Smooth muscle cell (in vitro differentiated cells): ENCODE results near the gene TRIM65. TPM values are rescaled to one million over a fixed set of nuclear protein-coding genes. Genes with fewer than 3 reads are reported as not detected.
A peak's percentile ranks its signal among the peaks of the same experiment; 100 is the strongest.

Source experiments
- DNase-seq: peaks from one replicate; lab custom pipeline; 2025; ENCODE audit not compliant: unreplicated experiment; lab: John Stamatoyannopoulos, UW
- H2AFZ ChIP-seq: fragments of 200-600 bp; sonication (generic); 2 replicates; pipeline ENCODE4 v1.6.0; 2016; ENCODE audit warnings: antibody characterized with exemption, low read depth, mild to moderate bottlenecking
- H3F3A ChIP-seq: fragments of 200-600 bp; sonication (generic); 2 replicates; pipeline ENCODE4 v1.6.0; 2017; ENCODE audit warnings: antibody characterized with exemption, low read depth
- H3K27ac ChIP-seq: fragments of 200-600 bp; sonication (generic); 2 replicates; pipeline ENCODE4 v1.5.1; 2016; ENCODE audit warnings: low read depth, mild to moderate bottlenecking
- H3K27me3 ChIP-seq: fragments of 200-600 bp; sonication (generic); 2 replicates; pipeline ENCODE4 v1.6.1; 2016; ENCODE audit warnings: low read depth, mild to moderate bottlenecking
- H3K36me3 ChIP-seq: fragments of 200-600 bp; sonication (generic); 2 replicates; pipeline ENCODE4 v1.5.1; 2016; ENCODE audit warnings: low read depth
- H3K4me1 ChIP-seq: fragments of 200-600 bp; sonication (generic); 2 replicates; pipeline ENCODE4 v1.5.1; 2016; ENCODE audit warnings: low read depth
- H3K4me2 ChIP-seq: fragments of 200-600 bp; sonication (generic); 2 replicates; pipeline ENCODE4 v1.6.0; 2016; ENCODE audit warnings: mild to moderate bottlenecking
- H3K4me3 ChIP-seq: fragments of 200-600 bp; sonication (generic); 2 replicates; pipeline ENCODE4 v1.5.1; 2016; ENCODE audit warnings: mild to moderate bottlenecking
- H3K79me2 ChIP-seq: fragments of 200-600 bp; sonication (generic); 2 replicates; pipeline ENCODE4 v1.6.0; 2016; ENCODE audit warnings: low read depth, mild to moderate bottlenecking
- H3K9ac ChIP-seq: fragments of 200-600 bp; sonication (generic); 2 replicates; pipeline ENCODE4 v1.6.0; 2016; ENCODE audit warnings: low read depth
- H3K9me3 ChIP-seq: fragments of 200-600 bp; sonication (generic); replicated peaks from 2 replicates; pipeline ENCODE4 v1.5.1; 2016; ENCODE audit warnings: low read depth
- H4K20me1 ChIP-seq: fragments of 200-600 bp; sonication (generic); 2 replicates; pipeline ENCODE4 v1.6.0; 2016; ENCODE audit warnings: low read depth
- CTCF ChIP-seq: fragments of 200-600 bp; sonication (generic); IDR thresholded peaks from 2 replicates; pipeline ENCODE4 v1.5.1; 2017; ENCODE audit warnings: borderline replicate concordance, mild to moderate bottlenecking, antibody characterized with exemption; ENCODE audit not compliant: insufficient read depth, poor library complexity, severe bottlenecking
- WGBS: methylation state at CpG from one replicate; pipeline ENCODE4 v1.1.7; 2016; ENCODE audit warnings: low lambda C conversion rate; 5-methylcytosine and 5-hydroxymethylcytosine counted together
- polyA plus RNA-seq: library from polyadenylated mRNA; unstranded; fragments of >200 nt; fragmentation: Nextera tagmentation; extraction: Ambion mirVana; gene quantifications from 2 replicates; pipeline ENCODE4 v1.2.1, GENCODE V29; 2016
- total RNA-seq: library from RNA; depleted of rRNA; stranded (reverse); fragments of >200 nt; gene quantifications from 2 replicates; pipeline ENCODE4 v1.2.3, GENCODE V29; 2014

The TRIM65 gene
- 9.8 and 13.3 TPM in 2 replicates for total RNA-seq
- polyA plus RNA-seq: 15.4 and 17.4 TPM in 2 replicates

DNA sequence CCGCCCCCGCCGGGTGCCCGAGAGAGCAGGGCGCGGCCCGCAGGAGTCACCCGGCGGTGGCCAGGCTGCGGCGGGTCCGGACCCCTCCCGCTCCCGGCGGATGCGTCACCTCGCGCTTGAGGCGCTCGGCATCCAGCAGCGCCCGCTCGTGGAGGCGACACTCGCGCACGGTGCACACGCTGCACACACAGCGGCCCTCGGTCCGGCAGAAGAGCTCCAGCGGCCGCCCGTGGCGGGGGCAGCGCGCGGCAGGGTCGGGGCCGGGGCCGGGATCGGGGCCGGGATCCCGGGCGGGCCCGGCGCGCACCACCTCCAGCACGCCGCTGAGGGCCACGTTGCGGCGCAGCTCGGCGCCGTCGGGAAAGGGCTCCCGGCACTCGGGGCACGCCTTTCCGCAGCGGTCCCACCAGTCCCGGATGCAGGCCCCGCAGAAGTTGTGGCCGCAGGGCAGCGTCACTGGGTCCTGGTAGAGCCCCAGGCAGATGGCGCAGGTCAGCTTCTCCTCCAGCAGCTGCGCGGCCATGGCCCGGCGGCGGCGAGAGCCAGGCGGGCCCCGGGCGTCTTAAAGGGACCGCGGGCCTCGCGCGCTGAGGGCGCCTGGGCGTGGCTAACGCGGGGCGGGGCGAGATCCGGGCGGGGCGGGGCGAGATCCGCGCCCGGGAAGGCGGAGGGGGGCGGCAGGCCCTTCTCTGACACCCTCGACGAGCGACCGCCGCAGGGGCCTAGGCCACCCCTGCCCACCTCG lies at the start of gene TRIM65:
Gene TRIM65, minus strand, starts transcription at position 537 of the 745 bp plus-strand sequence. Its CDS starts 14 bp downstream, at position 523.
- H3K4me3 ChIP-seq: peak within 1 kb of the TSS; percentile 77
- peaks cover 12% of the 10 kb centered on the region for H3F3A ChIP-seq
- H2AFZ ChIP-seq: peak within 1 kb of the TSS; percentile 82
- H3K27ac ChIP-seq: peak within 1 kb of the TSS; percentile 57
- peak within 1 kb of the TSS; percentile 80 for H3K4me2 ChIP-seq
- H4K20me1 ChIP-seq: peaks cover 5% of the 10 kb centered on the region
- peak; percentile 21 for TF ChIP-seq CTCF
- DNase-seq: peak; percentile 62
- H3K27me3 ChIP-seq: no peaks in the 10 kb centered on the region
- peaks cover 9% of the 10 kb centered on the region for H3K79me2 ChIP-seq
- no peaks in the 10 kb centered on the region for H3K36me3 ChIP-seq
- H3K9me3 ChIP-seq: no peaks in the 10 kb centered on the region
- H3K9ac ChIP-seq: peak within 1 kb of the TSS; percentile 64
- 1% methylated on average over 35 of the region's 102 CpGs for WGBS
- H3K4me1 ChIP-seq: peaks cover 13% of the 10 kb centered on the region

DNA sequence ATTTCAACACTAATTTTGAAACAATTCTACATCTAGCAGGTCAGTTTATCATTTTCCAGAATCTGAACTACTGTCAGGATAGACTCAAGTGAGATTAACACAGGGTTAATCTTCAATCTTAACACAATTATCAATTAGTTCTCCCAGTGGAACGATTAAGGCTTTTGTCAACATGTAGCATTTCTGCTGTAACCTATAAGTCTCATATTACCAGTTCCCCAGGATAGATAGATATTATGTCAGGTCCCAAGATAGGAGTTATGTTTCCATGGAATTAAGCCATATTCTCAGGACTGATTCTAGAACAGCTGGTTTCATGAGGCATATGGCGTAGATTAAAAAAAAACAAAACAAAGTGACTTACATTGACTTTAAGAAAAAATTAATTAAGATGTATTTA lies 48.5 kb upstream of the TRIM65 start:
- no peak overlapping the region for H2AFZ ChIP-seq
- no peaks in the 10 kb centered on the region for H3K27me3 ChIP-seq
- DNase-seq: no peak
- H3F3A ChIP-seq: peaks cover 8% of the 10 kb centered on the region
- no peaks in the 10 kb centered on the region for H3K79me2 ChIP-seq
- no peaks in the 10 kb centered on the region for H4K20me1 ChIP-seq
- no peak overlapping the region for H3K9ac ChIP-seq
- no peaks in the 10 kb centered on the region for H3K9me3 ChIP-seq
- H3K36me3 ChIP-seq: peaks cover 20% of the 10 kb centered on the region
- peaks cover 5% of the 10 kb centered on the region for H3K4me1 ChIP-seq
- 90% methylated on average over 2 of the region's 2 CpGs for WGBS
- H3K4me3 ChIP-seq: no peak overlapping the region
- no peak overlapping the region for H3K27ac ChIP-seq
- H3K4me2 ChIP-seq: no peak overlapping the region
- TF ChIP-seq CTCF: no peak

- H3K4me2 ChIP-seq: no peak overlapping the region
- no peak overlapping the region for H3K9ac ChIP-seq
- no peaks in the 10 kb centered on the region for H3K27me3 ChIP-seq
- DNase-seq: no peak
- 93% methylated on average over 1 of the region's 1 CpG for WGBS
- peaks cover 8% of the 10 kb centered on the region for H3F3A ChIP-seq
- H3K36me3 ChIP-seq: peaks cover 20% of the 10 kb centered on the region
- H3K4me1 ChIP-seq: peaks cover 5% of the 10 kb centered on the region
- no peaks in the 10 kb centered on the region for H4K20me1 ChIP-seq
- H3K79me2 ChIP-seq: no peaks in the 10 kb centered on the region
- no peak overlapping the region for H3K27ac ChIP-seq
- no peaks in the 10 kb centered on the region for H3K9me3 ChIP-seq
- no peak for TF ChIP-seq CTCF
- no peak overlapping the region for H2AFZ ChIP-seq
- no peak overlapping the region for H3K4me3 ChIP-seq
Observed at GRCh38 chr17:75943491-75943890, 46.7 kb upstream of the TRIM65 start.

GRCh38 chr17:75942473-75942872 lies 45.7 kb upstream of the TRIM65 start:
- Histone ChIP-seq H3K4me3 (no peak overlapping the region), H3F3A (peaks cover 8% of the 10 kb centered on the region), H3K9ac (no peak overlapping the region), H3K9me3 (no peaks in the 10 kb centered on the region), H3K4me1 (peaks cover 5% of the 10 kb centered on the region), H3K27ac (no peak overlapping the region), H3K4me2 (no peak overlapping the region), H4K20me1 (no peaks in the 10 kb centered on the region), H3K79me2 (no peaks in the 10 kb centered on the region), H2AFZ (no peak overlapping the region), H3K36me3 (peaks cover 15% of the 10 kb centered on the region), H3K27me3 (no peaks in the 10 kb centered on the region)
- TF ChIP-seq CTCF: no peak
- no peak for DNase-seq
- WGBS: 93% methylated on average over 4 of the region's 4 CpGs
